Measurements from ENCODE around the gene TPRG1.
A peak's percentile ranks its signal among the peaks of the same experiment; 100 is the strongest.

Gene TPRG1

GRCh38 chr3:189166321-189166720 lies 5.5 kb upstream of the TPRG1 start:
- no peak for ATAC-seq

DNA sequence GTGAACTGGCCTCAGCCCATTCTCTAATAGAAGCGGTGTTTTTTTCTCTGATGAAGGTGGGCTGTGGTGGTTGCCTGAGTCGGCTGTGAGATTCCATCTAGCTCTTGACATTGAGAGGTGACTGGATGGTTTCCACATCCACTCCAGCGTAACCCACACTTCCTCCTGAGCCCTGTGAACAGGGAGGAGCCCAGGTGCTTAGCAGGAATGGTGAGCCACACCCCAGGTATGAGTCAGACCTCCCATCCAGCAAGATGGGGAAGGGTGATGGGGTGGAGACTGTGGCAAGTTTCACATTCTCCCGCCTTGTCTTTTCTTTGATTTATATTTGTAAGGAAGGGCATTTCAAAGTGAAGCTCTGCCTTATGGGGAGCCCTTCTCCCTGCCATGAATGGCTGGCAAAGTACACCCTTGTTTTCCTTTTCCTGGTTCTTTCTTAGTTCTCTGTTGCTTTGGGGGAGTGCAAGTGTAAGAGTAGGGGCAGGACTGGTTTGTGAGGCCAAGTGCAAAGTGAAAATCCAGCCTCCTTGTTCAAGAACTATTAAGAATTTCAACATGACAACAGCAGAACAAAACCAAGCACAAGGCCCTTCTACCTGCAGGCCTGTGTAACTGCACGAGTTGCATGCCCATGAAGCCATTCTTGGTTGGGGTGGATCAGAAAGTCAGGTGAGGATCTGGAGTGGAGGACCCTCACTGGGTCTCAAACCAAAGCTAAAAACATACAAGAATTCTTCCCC lies 4.6 kb upstream of the TPRG1 start:
- no peak for DNase-seq
- peak; percentile 32 for ATAC-seq

More at GRCh38 chr3:189166321-189166720, 5.5 kb upstream of the TPRG1 start:
- DNase-seq: no peak

DNA sequence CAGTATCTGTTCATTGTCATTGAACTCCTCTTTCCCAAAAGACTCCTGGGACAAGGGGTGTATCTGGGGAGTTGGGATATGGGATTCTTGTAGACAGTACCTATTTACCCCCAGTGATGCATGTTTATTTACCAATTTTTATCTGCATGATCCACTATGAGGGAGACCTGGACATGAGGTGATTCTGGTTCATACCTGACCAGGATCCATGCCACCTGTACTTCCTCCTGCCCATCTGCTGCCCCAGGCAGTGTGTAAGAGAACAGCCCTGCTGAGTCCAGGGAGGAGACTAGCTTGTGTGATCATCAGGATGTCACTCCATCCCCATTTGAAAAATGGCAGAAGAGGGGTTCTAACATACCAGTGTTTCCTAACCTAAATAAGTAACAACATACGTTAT lies 3.1 kb upstream of the TPRG1 start:
- no peak for ATAC-seq
- no peak for DNase-seq

GRCh38 chr3:189169728-189170127 lies 2.0 kb upstream of the TPRG1 start:
- ATAC-seq (no peak), DNase-seq (no peak)

- ATAC-seq (no peak), DNase-seq (no peak)
These were observed 1.2 kb upstream of the TPRG1 start for GRCh38 chr3:189170559-189170958.

DNA sequence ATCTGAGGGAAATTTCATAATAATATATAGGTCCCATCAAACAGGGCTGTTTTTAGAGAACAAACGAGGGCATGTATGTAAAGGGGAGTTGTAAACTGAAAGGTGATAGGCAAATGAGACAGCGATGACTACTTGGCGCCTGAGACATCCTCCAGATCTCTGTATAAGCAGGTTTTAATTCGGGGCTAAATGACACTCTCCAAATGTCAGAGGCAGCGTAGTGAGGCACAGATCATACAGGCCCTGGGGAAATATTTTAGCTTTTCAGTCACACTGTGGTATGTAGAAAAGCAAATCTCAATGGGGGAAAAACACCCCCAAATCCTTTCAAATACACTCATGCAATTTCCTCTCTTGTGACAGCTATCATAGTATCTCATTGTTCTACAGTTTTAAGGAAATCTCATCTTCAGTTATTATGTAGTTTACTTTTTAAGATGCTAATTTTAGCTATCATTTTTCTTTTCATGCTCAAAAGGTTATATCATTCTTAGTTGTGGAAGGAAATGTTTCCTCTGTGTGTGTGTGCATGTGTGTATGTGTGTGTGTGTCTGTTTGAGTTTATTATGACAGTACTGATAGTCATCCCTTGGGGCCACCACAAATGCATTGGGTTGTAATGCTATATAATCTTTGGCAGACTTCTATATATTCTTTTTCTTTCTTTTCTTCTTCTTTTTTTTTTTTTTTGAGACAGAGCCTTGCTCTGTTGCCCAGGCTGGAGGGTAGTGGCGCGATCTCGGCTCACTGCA lies 1.1 kb downstream of the TPRG1 start:
- peak; percentile 91 for ATAC-seq
- no peak for DNase-seq

DNA sequence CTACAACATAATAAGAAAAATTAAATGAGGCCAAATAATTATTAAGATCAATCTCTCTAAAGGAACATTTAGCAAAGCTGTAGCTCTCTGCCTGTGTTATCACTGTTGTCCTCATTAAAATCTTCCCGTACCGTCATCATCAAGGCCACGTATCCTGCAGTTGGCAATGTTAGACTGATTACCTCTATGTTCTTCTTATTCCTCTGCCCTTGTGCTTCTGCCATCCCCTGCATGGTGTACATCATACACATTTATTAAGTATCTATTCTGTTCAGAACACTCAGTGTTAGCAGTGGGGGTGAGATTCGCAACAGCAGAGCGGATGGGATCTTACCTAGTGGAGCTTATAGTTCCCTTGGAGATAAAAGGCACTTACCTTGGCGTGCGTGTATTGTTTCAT lies 12.8 kb downstream of the TPRG1 start:
- ATAC-seq: no peak

DNA sequence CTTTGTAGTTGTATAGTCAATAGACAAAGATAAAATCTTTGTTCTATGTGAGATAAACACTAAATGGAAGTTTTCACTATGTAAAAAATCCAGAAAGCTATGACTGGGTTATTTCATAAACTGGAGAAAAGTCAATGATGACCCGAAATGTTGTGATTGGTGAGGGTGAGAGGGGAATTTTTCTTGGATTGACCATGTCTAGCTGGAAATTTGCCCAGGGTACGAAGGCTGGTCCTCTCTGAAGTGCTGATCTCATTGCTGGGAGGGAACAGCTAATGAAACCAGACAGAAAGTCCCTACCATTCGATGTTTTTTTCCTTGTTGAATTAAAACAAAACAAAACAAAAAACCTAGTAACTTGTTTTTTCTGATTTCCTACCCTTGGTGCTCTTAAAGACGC lies 14.3 kb downstream of the TPRG1 start:
- DNase-seq (no peak), ATAC-seq (no peak)

More for the DNA sequence above, 12.8 kb downstream of the TPRG1 start:
- no peak for DNase-seq

- ATAC-seq: no peak
- DNase-seq: no peak
These were observed 16.7 kb downstream of the TPRG1 start for GRCh38 chr3:189188466-189188865.

DNA sequence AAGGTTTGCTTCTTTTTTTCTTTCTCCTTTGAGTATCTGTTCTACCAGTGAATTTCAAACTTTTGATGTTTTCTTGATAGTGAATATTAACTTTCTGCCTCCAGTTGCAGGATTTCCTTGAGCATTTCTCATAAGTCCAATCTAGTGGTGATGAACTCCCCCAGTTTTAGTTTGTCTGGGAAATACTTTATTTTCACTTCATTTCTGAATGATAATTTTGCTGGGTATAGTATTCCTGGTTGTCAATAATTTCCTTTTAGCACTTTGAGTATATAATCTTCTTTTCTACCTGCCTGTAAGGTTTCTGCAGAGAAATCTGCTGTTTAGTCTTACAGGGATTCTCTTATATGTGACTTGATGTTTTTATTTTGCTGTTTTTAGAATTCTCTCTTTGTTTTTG lies 21.0 kb downstream of the TPRG1 start:
- DNase-seq (no peak), ATAC-seq (no peak)

DNA sequence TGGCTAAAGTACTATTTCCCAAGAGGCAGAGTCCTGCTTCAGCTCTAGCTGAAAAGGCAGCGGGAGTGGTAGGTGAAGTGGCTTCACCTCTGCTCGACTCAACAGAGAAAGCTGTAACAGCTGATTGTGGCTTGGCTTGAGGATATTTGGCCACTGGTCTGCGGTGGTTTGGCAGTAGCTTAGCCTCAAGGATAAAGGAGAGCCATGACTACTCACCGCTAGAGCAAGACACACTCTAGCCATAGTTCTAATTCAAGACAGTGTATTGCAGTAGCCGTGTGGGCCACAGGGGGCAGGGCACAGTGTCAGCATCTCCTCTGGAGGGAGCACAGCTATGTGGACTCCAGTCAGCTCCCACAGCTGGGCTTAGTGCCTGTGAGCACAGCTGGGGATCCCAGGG lies 23.5 kb downstream of the TPRG1 start:
- ATAC-seq (no peak), DNase-seq (no peak)

- DNase-seq (no peak), ATAC-seq (no peak)
These were observed 30.3 kb downstream of the TPRG1 start for GRCh38 chr3:189202106-189202505.

DNA sequence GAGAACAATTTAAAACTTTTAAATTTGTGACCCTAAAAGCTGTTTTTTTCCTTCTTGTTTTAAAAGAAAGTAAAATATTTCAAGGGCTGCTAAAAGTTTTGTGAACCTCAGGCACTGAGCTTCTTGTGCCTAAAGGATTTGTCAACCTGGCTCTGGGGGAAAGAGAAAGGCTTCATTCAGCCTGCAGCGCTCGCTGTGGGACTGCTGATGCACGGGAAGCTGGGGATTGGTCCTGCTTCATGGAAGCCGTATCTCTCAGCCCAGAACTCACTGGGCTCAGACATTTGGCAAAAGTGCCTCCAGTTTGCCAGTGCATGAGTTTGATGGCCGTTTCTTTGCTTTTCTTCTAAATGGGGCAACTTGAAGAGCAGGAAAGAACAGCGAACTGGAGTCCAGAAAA lies 30.8 kb downstream of the TPRG1 start:
- DNase-seq (no peak), ATAC-seq (no peak)

DNA sequence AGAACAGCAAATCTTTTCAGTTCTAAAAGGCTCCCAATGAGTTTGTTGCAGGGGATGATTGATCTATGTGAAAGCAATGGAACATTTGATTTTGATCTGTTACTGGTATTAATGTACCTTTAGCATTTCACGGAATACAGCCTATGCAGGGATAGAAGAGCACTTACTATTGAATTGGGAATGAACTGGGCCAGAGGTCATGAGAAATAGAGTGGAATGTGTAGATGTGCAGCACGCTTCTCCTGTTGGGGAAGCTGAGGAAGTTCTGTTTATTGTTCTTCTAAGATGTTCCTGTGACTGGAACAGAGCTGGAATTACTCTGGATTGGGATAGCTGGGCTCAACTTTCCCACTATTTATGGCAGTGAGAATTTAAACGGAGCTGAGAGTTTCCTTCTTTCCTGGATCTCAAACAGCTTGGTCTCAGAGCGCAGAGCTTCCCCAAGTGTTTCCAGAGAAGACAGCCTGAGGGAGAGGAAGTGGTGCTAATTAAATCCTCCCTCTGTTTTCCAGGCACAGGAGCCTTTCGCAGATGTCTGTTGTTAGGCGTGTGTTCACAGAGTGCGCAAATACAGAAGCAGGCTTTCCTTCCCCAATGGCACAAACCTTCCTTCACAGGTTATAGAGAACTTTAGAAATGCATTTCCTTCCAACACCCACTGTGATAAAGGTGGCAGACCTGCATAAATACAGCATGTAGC lies 32.5 kb downstream of the TPRG1 start:
- ATAC-seq: no peak
- DNase-seq: no peak

DNA sequence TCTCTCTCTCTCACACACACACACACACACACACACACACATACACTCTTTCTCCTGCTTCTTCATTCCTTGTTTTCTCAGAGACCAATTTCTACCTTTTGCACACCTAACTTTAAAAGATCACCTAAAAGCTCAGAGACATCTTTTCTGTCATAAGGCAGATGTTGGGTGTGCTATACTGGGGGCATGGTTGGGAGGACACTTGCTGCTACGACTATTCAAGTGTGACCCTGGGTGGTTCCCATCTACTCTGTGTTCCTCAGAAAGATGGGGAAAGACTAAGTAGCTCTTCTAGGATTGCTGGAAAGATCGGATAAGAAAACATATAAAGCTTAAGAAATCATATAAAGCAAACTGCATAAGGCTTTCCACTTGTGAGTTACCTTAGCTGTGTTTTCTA lies 33.2 kb downstream of the TPRG1 start:
- DNase-seq (no peak), ATAC-seq (no peak)

DNA sequence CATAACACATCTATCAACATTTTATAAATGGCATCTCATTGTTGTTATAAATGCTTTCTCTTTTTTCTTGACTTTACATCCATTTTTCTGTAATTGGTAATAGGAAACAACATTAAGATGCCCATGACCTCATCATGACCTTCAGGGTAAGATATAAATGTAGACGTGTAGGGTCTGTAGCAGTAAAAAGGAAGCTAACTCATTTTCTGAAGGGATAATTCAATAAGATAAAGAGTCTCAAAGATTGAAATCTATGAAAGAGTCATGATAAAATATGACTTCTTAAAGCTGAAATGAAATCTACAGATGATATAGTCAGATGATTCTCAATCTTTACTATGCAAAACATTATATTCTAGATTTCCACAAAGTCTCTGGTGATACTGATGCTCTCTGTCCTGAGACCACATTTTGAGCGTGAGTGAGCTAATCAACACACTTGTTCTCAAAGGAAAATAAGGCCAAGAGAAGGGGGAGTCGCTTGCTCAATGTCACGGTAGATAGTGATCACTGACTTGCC lies 38.5 kb downstream of the TPRG1 start:
- DNase-seq: no peak
- ATAC-seq: no peak

DNA sequence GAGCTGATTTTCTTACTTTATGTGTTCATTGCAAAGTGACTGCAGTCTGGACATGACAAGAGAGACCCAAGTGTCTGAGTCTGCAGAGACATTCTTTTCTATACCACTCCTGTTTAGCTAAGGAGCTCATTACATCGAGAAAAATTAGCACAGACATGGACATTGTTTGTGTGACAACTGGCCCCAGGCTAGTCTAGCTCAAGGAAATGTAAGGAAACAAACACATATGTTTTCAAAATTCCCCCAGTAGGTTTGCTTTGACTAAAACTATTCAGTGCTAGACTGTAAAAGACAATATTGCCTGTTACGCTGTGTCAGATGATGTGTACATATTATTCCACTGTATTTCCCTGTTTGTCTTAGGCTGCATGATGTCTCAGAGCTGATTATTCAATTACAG lies 40.9 kb downstream of the TPRG1 start:
- ATAC-seq (no peak), DNase-seq (no peak)

DNA sequence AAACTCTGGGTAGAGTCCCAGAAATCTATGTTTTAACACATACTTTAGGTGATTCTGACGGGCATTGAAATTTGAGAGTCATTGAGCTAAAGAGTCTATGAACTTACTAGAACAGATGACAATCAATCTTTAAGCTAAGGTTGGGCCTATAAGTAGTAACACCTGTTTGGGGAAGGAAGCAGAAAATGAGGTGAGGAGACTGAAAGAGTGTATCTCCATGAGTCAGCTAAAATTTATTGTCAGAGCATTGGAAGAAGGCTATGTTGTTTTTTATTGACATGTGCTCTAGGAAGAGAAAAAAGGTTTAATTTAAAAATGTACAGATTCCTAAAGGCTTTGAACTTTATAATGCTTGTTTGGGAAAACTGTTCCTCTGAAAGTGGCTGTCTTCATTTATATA lies 42.9 kb downstream of the TPRG1 start:
- DNase-seq: no peak
- ATAC-seq: no peak

GRCh38 chr3:189222927-189223636 lies 51.3 kb downstream of the TPRG1 start:
- ATAC-seq (no peak), DNase-seq (no peak)

- DNase-seq (no peak), ATAC-seq (no peak)
These were observed 53.7 kb downstream of the TPRG1 start for GRCh38 chr3:189225431-189225830.

DNA sequence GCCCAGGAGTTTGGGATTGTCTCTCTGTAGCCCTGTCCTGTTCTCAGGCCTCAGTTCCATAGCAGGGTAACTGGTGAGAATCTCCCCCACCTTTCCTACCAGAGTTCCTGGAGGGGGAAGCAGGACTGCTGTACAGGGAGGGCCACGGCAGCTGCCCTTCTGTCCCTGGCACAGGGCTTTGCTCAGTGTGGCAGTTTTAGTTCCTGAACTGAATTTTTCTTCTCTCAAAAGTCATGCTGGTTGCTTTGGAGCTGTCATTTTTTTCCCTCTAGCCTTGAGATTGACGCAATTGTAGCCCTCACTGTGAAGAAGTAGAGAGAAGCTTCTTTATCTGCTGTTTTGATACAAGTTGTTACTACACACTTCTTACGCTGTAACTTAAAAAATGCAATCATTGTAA lies 55.5 kb downstream of the TPRG1 start:
- no peak for ATAC-seq
- DNase-seq: no peak

DNA sequence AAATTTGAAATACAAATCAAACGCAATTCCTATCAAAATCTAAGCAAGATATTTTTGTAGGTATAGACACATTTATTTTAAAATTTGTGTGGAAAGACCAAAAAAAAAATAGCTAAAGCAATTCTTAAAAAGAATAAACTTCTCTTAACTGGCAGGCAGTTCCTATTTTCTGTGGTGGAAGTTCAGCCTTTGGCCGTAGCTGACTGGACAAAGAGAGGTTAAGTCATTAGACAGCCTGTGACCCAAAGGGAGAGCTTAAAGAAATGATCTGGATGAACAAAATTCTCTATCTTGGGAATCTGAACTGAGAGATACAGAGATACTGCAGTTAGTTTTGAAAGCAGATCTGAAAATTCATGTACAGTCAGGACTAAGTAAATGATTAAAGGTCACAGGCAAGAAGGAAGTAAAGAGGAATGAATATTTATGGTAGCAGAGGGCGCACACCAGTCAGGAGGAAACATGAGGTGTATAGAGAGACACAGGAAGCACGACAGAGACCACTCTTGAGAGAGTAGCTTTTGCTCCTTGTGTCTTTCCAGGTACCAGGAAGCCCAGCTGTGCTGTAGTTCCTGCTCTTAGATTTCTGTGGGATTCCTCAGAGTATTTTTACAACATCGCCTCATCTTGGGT lies 57.5 kb downstream of the TPRG1 start:
- DNase-seq: no peak
- no peak for ATAC-seq
